ENCODE results near the gene FERMT2. TPM values are rescaled to one million over a fixed set of nuclear protein-coding genes. Genes with fewer than 3 reads are reported as not detected.

Gene FERMT2
- total and polyA plus RNA-seq, 9 of the 15 experiments (the other 6 are each of a cell fraction or from before 2014, with no cell fraction given): 0.10 to 1.3 (median 0.40) TPM

- Histone ChIP-seq H2AFZ (ENCODE audit: low read depth, low read length) (no peak overlapping the region), H3K4me2 (ENCODE audit: insufficient read depth, low read length) (no peak overlapping the region), H3K9me1 (ENCODE audit: control insufficient read depth, insufficient read depth, low read length) (no peaks in the 10 kb centered on the region), H4K20me1 (replicated peaks; ENCODE audit: control insufficient read depth, insufficient read depth, low read length) (no peaks in the 10 kb centered on the region), H3K9ac (ENCODE audit: insufficient read depth in 1 of 2, low read depth in 2 of 2, low read length in 2 of 2) (no peak overlapping the region), H3K4me3 (no peak overlapping the region), H3K4me1 (replicated peaks in 1 of 2; ENCODE audit: control insufficient read depth in 2 of 2, insufficient read depth in 2 of 2, low read length in 2 of 2) (no peaks in the 10 kb centered on the region), H3K27ac (ENCODE audit: extremely low read depth, low read depth, low read length) (no peak overlapping the region), H3K79me2 (ENCODE audit: control insufficient read depth, insufficient read depth, low read length) (no peaks in the 10 kb centered on the region), H3K9me3 (replicated peaks; ENCODE audit: control insufficient read depth, insufficient read depth, low read depth, low read length) (no peaks in the 10 kb centered on the region), H3K36me3 (ENCODE audit: control insufficient read depth, insufficient read depth, low read length) (no peaks in the 10 kb centered on the region), H3K27me3 (ENCODE audit: control insufficient read depth in 2 of 2, insufficient read depth in 2 of 2, low read length in 2 of 2) (0 out of 5 replicates have a peak, but pooled peaks cover 0 to 2% of the 10 kb centered on the region in 2 experiments)
- ATAC-seq (no peak), FAIRE-seq (no peak), DNase-seq (ENCODE audit: extremely low read depth in 1 of 4, low spot score in 3 of 4) (no peak)
- intact Hi-C loops (cut with micrococcal nuclease) (no loop called here), in situ Hi-C loops (cut with MboI) (no loop called here)
- 3% methylated on average over 3 of the region's 3 CpGs for WGBS (ENCODE audit: insufficient coverage, low coverage, missing lambda C conversion rate)
- POLR2A ChIA-PET: interaction anchor here (0.6 kb wide), 1 partner anchor 53 kb away, joined by 3 read pairs; no protein-coding TSS in a partner anchor
- BruUV-seq (replicated peaks): no TSS peak
- CTCF ChIA-PET (ENCODE audit: low intra/inter-chr PET ratio): no interaction called here
- TF ChIP-seq MAFK (IDR thresholded peaks at IDR 0.05; ENCODE audit: low read length) (no peak), COPS2 (conservative IDR thresholded peaks at IDR 0.05) (no peak), ZNF592 (IDR thresholded peaks at IDR 0.05) (no peak), RBM39 (optimal IDR thresholded peaks at IDR 0.05; ENCODE audit: low read depth, low read length) (no peak), SMAD3 (CRISPR knock-in tag; conservative IDR thresholded peaks at IDR 0.05) (no peak), NFE2L1 (tag; IDR thresholded peaks at IDR 0.05; ENCODE audit: borderline replicate concordance, low read depth) (no peak), BCLAF1 (IDR thresholded peaks at IDR 0.05; ENCODE audit: borderline replicate concordance in 1 of 2, control insufficient read depth in 1 of 2, low read depth in 2 of 2, low read length in 1 of 2) (no peak), CUX1 (CRISPR knock-in tag; IDR thresholded peaks at IDR 0.05) (no peak), HDAC8 (tag; IDR thresholded peaks at IDR 0.05) (no peak), NFATC3 (IDR thresholded peaks at IDR 0.05) (no peak)
Measured at GRCh38 chr14:52911904-52912303, 38.9 kb downstream of the FERMT2 start.

All from K562 (cell line).